Heart right ventricle (tissue), 16 donors: ENCODE measurements around the gene PHRF1. TPM values are rescaled to one million over a fixed set of nuclear protein-coding genes. Genes with fewer than 3 reads are reported as not detected.
"Not testable (repeated sequence)": the region's sequence is repeated elsewhere in the genome, so short reads cannot be mapped to it uniquely, and the experiment has no call there.

Source experiments
- ATAC-seq, 8 donors: fragments of 200-7000 bp; cut with Tn5 transposase; one replicate each; pipeline ENCODE4 v1.9.1; 2020; ENCODE audit warnings: mild to moderate bottlenecking in 8 of 8, moderate library complexity in 8 of 8, moderate number of reproducible peaks in 1 of 8
- DNase-seq, 2 donors: peaks; one replicate each; pipeline ENCODE4 v3.0.0-alpha.2; 2020
- H3K27ac ChIP-seq, 10 donors: fragments of 200-600 bp; sonication (generic) in 2 of 10; one replicate each; pipeline versions ENCODE4 v1.5.0 to v1.8.0; 2020 to 2022; ENCODE audit warnings: mild to moderate bottlenecking in 3 of 10
- H3K27me3 ChIP-seq, 7 donors: fragments of 200-600 bp; one replicate each; pipeline ENCODE4 v1.8.0; 2021 to 2022; ENCODE audit warnings: mild to moderate bottlenecking in 2 of 7
- H3K36me3 ChIP-seq, 9 donors: fragments of 200-600 bp; sonication (generic) in 1 of 9; one replicate each; pipeline versions ENCODE4 v1.5.0 to v1.8.0; 2020 to 2022; ENCODE audit warnings: mild to moderate bottlenecking in 2 of 9
- H3K4me1 ChIP-seq, 9 donors: fragments of 200-600 bp; sonication (generic) in 1 of 9; one replicate each; pipeline versions ENCODE4 v1.5.0 to v1.8.0; 2020 to 2022; ENCODE audit warnings: mild to moderate bottlenecking in 4 of 9
- H3K4me3 ChIP-seq, 10 donors: fragments of 200-600 bp; sonication (generic) in 2 of 10; one replicate each; pipeline versions ENCODE4 v1.5.0 to v1.8.0; 2020 to 2022; ENCODE audit warnings: mild to moderate bottlenecking in 7 of 10, moderate library complexity in 2 of 10
- H3K9me3 ChIP-seq, 11 donors: fragments of 200-600 bp in 10 of 11; sonication (generic) in 2 of 11; one replicate each; pipeline versions ENCODE4 v1.5.0 to v1.8.0; 2013 to 2022; ENCODE audit warnings: mild to moderate bottlenecking in 2 of 11, control low read depth in 1 of 11, moderate library complexity in 1 of 11
- CTCF ChIP-seq, 9 donors: fragments of 200-600 bp; sonication (generic) in 2 of 9; IDR thresholded peaks; one replicate each; pipeline versions ENCODE4 v1.5.0 to v1.8.0; 2021 to 2022; ENCODE audit warnings: antibody characterized with exemption in 9 of 9, mild to moderate bottlenecking in 5 of 9, moderate library complexity in 1 of 9
- WGBS, 2 donors: extraction: QIAGEN DNeasy Blood & Tissue Kit; methylation state at CpG; one replicate each; pipeline ENCODE4 v1.1.7; 2013; ENCODE audit warnings: inconsistent platforms in 1 of 2; 5-methylcytosine and 5-hydroxymethylcytosine counted together
- intact Hi-C, 10 donors: fragments of 100-400 bp; cut with DNase I; formaldehyde crosslinking; loops; one replicate each; pipeline versions ENCODE4 v1.11.1 to v1.14.2; 2022
- polyA plus RNA-seq, 2 donors: library from polyadenylated mRNA; stranded (reverse); fragments of 200-250 nt; gene quantifications; one replicate each; pipeline ENCODE4 v1.2.3, GENCODE V29; 2013
- total RNA-seq, 10 donors: library from RNA; stranded (reverse); fragmentation: NEBNext Ultra II Directional in 3 of 10; extraction: Animal tissue kit (Norgen Biotek cat#: 25700) in 3 of 10; gene quantifications; one replicate each; pipeline versions ENCODE4 v1.2.1 to v1.2.4, GENCODE V29; 2021 to 2023
- donor health status: Arrhythmogenic right ventricular cardiomyopathy.
- donor health status: ischemic (EF 13 %, LVEDD 7.1; RV severe dilation, severe dysfunction).
- donor health status: healthy with polysubstance abuse.
- donor health status: DM: no; HTN: yes; CAD: no.
- donor health status: DM: no; HTN: no; CAD: no.
- donor health status: ischemic (EF 25% LVEDD 6.9; RV normal size, moderate dysfunction).
- donor health status: ischemic (EF 25% LVEDD 5.7; RV mildly dilated, moderate dysfunction).
- donor health status: healthy.
- donor health status: DM: yes; HTN: yes; CAD: no.
- donor health status: Ischemic cardiomyopathy.
- donor health status: ischemic (EF 35%, LVEDD 5.7; RV mildly dilated, moderate dysfunction).
- donor health status: nonischemic (EF 11% LVEDD 7.7; RV severe dilation, severe dysfunction).
- donor health status: DM: yes; HTN: yes; CAD: no.
- donor health status: PGD.
- donor health status: ischemic (EF 29% LVEDD 5.4; RV normal size, mild dysfunction).
- donor health status: nonischemic (EF 23%, LVEDD 6.1; RV moderate dilation, normal function).

PHRF1 gene
- total and polyA plus RNA-seq, 12 donors = 10.5 to 23.0 (median 18.5) TPM

DNA sequence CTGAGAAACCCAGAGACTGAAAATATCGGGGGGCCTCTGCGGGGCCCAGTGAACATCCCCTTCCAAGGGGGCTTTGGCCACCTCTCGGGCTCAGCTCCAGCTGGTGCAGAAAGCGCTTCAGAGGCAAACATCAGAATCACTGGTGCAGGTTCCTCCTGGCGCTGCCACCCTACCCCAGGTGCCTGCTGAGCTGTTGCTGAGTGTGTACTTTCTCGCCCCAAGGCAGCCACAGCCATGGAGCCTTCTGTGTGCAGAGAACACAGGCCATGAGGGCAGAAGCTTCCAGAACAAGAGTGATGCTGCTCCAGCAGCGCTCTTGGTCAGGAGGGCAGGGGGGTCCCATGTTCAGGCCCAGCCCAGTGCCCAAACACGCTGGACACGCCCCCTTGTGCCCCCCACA is 67.1 kb downstream of the PHRF1 start:
- Histone ChIP-seq H3K4me1 (peaks cover 3 to 17% (median 10%) of the 10 kb centered on the region in 9 donors), H3K4me3 (no peak overlapping the region), H3K9me3 (no peaks in the 10 kb centered on the region), H3K27ac (no peak overlapping the region), H3K27me3 (peaks cover 9 to 28% (median 21%) of the 10 kb centered on the region in 7 donors), H3K36me3 (peaks cover 0 to 45% (median 6%) of the 10 kb centered on the region in 9 donors)
- ATAC-seq = no peak
- no peak for TF ChIP-seq CTCF (IDR thresholded peaks at IDR 0.05)
- no peak for DNase-seq
- intact Hi-C loops = no loop called here
- 92 to 99% methylated on average over 9 of the region's 9 CpGs for WGBS, 2 donors

DNA sequence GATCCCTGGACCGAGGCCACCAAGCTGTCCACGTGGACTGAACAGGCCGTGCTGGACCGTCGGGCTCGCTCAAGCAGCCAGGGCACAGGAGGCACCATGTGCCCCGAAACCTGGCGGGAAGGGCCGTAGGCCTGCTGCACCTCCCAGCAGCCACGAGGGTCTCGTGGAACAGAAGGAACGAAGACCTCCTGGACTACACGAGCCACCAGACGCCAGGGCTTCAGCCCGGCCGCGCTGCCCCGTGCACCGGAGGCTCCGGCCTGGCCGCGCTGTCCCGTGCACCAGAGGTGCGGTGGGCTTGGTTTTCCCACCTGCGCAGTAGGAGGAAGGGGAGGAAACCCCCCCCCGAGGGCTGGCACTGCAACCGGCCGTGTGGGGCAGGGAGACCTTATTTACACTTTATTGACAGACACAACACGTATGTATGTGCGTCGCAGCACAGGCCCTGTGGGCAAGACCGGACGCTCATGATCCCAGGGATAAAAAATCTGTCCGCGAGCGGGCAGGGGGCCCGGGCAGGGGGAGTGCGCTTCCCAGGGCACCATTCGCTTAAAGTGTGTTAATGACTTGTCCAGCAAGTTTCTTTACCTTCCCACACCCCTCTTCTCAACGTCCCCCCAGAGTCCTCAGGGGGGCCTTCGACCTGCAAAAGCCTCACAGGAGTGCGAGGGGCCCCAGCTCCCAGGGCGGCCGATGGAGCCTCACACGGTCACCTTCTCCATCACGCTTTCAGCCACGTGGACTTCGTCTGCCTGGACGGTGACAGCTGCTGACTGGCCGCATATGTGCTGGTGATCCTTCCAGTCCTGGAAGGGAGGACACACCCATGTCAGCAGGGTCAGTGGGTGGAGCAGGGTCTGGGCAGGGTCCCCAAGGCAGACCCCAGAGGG is 67.8 kb downstream of the PHRF1 start:
- ATAC-seq (no peak), DNase-seq (no peak)
- 86 to 87% methylated on average over 49 to 50 of the region's 50 CpGs for WGBS, 2 donors
- Histone ChIP-seq H3K4me3 (no peak overlapping the region), H3K27me3 (peaks cover 3 to 20% (median 14%) of the 10 kb centered on the region in 7 donors), H3K9me3 (no peaks in the 10 kb centered on the region), H3K27ac (no peak overlapping the region), H3K4me1 (peaks cover 2 to 13% (median 2%) of the 10 kb centered on the region in 9 donors), H3K36me3 (peaks cover 0 to 52% (median 6%) of the 10 kb centered on the region in 9 donors)
- TF ChIP-seq CTCF (IDR thresholded peaks at IDR 0.05) = no peak
- intact Hi-C loops = no loop called here

DNA sequence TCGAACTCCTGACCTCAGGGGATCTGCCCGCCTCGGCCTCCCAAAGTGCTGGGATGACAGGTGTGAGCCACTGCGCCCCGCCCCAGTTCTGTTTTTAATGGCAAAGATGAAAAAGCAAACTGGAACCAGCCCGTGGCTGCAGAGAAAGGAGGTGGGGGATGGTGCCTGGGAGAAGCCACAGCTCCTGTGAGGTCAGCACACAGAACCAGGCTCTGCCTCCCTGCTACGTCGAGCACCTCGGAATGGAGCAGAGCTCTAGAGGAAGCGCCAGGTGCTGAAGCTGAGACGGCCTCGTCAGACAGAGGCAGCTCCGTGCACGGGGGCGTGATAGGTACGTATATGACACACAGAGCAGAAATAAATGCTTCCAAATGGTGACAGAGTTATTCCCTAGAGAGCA is 69.3 kb downstream of the PHRF1 start:
- no peak for DNase-seq
- Histone ChIP-seq H3K36me3 (peaks cover 0 to 65% (median 6%) of the 10 kb centered on the region in 9 donors), H3K27ac (no peak overlapping the region), H3K9me3 (no peaks in the 10 kb centered on the region), H3K4me3 (no peak overlapping the region), H3K4me1 (peaks cover 0 to 7% (median 0%) of the 10 kb centered on the region in 9 donors), H3K27me3 (peaks cover 0 to 7% (median under 1%) of the 10 kb centered on the region in 7 donors)
- TF ChIP-seq CTCF (IDR thresholded peaks at IDR 0.05) = no peak
- 88 to 90% methylated on average over 16 of the region's 16 CpGs for WGBS, 2 donors
- no peak for ATAC-seq
- intact Hi-C loops = no loop called here

DNA sequence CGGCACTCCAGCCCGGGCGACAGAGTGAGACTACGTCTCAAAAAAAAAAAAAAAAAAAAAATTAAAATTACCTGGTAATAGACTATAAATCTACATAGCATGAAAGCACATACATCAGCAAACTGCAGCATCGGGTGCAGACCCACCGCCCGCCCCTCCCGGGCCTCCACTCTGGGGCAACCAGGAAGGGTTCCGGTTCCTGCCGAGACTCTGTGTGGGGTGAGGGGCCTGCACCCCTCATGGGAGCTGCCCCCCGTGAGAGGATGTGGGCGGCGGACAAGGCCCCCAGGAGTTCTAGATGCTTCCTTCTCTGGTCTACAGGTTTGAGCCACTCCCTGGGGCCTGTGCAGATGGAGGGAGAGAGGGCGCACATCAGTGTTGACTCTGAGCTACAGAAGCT is 69.9 kb downstream of the PHRF1 start:
- Histone ChIP-seq H3K9me3 (no peaks in the 10 kb centered on the region), H3K27ac (no peak overlapping the region), H3K4me3 (no peak overlapping the region), H3K27me3 (peaks cover 0 to under 1% (median 0%) of the 10 kb centered on the region in 7 donors), H3K36me3 (peaks cover 0 to 72% (median 6%) of the 10 kb centered on the region in 9 donors), H3K4me1 (no peaks in the 10 kb centered on the region)
- DNase-seq = no peak
- intact Hi-C loops = no loop called here
- no peak for TF ChIP-seq CTCF (IDR thresholded peaks at IDR 0.05)
- 86 to 89% methylated on average over 13 to 14 of the region's 14 CpGs for WGBS, 2 donors
- no peak for ATAC-seq

DNA sequence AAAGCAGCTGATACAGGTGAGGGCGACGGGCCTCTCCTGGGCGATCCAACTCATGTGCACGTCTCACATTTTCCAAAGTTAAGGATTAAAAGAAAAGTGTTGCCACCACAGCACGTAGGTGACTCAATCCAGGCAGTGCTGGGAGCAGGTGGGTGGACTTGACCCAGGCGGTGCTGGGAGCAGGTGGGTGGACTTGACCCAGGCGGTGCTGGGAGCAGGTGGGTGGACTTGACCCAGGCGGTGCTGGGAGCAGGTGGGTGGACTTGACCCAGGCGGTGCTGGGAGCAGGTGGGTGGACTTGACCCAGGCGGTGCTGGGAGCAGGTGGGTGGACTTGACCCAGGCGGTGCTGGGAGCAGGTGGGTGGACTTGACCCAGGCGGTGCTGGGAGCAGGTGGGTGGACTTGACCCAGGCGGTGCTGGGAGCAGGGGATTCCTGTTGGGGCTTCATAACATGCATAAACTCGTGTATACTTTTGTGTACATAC is 71.4 kb downstream of the PHRF1 start:
- H3K4me1 ChIP-seq, intact Hi-C loops, ATAC-seq, DNase-seq, H3K4me3 ChIP-seq, H3K27ac ChIP-seq, H3K27me3 ChIP-seq, H3K9me3 ChIP-seq: not testable (repeated sequence)
- peaks cover 0 to 78% (median 6%) of the 10 kb centered on the region in 9 donors for H3K36me3 ChIP-seq
- 92 to 93% methylated on average over 9 to 10 of the region's 14 CpGs for WGBS, 2 donors
